ENCODE data around the gene ENOX1.
"Not testable (repeated sequence)": the region's sequence is repeated elsewhere in the genome, so short reads cannot be mapped to it uniquely, and the experiment has no call there.

ENOX1 gene
- 0 to 1.1 (median 0.22) reads per million in 4 experiments for total RNA-seq

DNA sequence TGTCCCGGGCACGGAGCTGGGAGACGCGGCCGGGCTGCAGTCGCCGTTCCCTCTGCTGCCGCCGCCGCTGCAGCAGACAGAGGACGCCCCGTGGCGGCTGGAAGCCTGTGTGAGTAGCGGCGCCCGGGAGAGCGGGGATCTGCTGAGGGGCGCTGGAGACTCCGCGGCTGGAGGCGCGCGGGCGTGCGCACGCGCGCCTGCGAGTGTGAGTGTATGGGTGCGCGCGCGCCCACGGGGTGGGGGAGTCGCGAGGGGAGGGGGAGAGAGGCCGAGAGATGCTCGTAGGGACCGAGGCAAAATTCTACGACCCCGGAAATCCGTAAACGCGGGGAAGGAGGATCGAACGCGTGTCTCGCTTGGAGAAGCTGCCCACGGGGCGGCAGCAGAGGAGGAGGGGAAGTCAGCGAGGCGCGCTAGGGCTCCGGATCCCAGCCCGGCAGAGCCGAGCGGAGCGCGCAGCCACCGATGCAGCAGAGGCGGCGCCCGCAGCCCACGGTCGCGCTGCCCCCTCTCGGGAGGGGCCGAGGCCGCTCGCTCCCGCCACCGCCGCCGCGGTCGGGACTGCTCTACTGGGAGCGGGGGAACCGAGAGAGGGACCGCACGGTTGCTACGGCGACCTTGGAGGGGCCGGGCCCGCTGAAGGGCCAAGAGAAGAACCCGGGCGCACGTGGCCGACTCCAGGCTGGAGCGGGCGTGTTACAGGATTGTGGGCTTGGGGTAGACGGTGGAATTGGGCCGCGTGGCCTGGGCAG, at the start of gene ENOX1:
TSS of gene ENOX1 (minus strand) at position 207 of the 752 bp plus-strand sequence.
- no peak for DNase-seq

DNA sequence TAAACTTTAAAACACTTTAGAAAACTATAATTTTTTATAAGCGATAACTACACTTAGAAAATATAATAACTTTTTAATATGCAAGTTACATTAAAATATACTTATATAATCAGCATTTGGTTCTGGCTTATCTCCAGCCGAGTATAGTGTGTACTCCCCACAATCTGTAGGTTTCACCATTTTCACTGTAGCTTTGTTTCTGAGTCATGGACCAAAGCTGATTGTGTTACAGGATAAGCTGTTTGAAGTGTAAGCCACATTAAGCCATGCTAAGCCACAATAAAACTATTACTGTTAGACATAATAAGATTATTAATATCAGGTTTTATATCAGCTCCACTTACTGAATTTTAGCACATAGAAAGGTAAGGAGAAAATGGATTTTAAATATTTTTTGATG, 48.9 kb upstream of the ENOX1 start:
- DNase-seq, result no peak

DNA sequence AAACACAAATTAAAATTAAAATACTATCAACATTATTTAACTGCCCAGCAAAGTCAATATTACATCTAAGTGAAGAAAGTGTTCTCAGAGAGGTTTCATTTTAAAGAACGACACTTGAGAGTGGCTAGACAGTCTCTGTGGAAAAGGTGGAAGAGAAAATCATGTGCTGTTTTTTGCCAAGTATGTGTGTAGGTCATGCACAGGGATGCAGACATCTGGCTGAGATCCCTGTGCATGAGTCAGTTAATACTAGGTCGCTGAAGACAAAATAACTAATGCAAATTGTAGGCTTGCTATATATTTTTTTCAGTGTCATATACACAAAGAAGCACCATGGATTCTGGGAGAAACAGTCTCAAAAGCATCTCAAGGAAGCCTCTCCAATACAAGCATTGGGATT, 44.3 kb upstream of the ENOX1 start:
- DNase-seq, result no peak

DNA sequence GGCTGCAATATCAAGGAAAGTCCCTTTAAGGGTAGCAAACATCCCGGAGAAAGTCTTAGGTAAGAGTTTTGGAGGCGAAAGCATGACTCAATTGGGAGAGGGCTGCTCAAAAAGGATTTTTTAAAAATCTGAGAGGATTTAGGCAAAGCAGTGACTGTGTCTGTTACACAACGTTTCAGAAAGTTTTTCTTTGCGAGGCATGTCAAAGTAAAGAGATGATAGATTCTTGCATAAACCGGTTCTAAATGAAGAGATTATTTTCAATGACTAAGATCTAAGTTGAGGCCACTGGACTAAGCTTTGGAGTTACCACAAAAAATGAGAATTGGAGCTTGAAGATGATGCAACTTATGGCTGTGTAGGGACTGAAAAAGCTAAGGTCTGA, 43.7 kb upstream of the ENOX1 start:
- no peak for DNase-seq

DNA sequence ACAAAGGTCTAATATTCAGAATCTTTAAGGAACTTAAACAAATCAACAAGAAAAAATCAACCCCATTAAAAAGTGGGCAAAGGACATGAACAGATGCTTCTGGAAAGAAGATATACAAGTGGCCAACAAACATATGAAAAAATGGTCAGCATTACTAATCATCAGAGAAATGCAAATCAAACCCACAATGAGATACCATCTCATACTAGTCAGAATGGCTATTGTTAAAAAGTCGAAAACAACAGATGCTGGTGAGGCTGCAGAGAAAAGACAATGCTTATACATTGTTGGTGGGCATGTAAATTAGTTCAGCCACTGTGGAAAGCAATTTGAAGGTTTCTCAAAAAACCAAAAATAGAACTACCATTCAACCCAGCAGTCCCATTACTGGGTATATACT, 37.9 kb upstream of the ENOX1 start:
- DNase-seq, result not testable (repeated sequence)

DNA sequence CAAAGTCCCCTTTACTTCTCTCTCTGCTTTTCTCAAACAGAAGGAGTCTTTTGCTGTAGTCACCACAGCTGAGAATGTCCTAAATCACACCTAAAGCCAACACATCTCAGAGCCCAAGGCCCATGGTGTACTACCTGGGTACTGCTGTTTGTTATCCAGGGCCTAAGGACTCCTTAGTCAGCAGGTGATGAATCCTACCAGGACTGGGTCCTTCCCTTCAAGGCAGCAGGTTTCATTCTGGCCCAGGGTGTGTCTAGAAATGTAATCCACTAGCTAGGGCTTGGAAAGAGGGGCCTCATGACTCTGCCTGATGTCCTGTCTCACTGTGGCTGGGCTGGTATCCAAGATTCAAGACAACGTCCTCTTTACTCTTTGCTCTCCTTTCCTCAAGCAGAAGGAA, 36.2 kb upstream of the ENOX1 start:
- no peak for DNase-seq

DNA sequence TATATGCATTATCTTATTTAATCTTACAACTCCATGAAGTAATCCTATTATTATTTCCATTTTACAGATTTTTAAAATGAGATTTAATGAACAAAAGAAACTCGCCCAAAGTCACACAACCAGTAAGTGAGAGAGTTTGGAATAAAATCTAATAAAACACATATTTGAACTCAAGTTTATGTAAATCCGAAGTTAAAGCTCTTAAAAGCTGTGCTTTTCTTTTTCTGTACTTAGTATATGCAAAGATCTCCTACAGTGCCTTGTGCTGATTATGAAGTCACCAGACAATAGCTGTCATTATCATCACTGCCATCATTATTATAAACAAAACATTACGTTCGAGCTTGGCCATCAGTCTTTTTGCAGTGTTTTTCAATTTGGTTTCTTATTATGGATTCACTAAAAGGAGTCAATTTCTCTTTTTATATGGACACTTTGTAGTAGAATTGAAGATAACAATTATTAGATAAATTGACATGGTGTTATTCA, 29.7 kb upstream of the ENOX1 start:
- no peak for DNase-seq

DNA sequence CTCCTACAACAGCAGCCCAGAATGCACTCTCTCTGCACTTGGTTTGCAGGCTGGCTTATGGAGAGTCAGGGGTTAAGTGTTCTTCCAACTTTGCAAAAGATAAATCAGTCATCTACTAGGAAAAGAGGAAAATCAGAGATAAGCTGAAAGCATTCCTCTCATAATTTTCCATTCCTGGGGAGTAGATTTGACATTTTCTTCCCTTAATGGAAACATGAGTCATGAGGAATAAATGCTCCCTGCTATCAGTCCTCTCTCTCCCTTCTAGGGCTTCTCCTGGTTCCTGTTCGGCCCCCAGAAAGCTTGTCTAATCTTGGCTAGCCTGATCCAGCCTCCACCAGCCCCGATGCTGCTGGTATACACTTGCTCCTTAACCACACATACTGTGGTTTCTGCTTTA, 28.4 kb upstream of the ENOX1 start:
- DNase-seq, result no peak

DNA sequence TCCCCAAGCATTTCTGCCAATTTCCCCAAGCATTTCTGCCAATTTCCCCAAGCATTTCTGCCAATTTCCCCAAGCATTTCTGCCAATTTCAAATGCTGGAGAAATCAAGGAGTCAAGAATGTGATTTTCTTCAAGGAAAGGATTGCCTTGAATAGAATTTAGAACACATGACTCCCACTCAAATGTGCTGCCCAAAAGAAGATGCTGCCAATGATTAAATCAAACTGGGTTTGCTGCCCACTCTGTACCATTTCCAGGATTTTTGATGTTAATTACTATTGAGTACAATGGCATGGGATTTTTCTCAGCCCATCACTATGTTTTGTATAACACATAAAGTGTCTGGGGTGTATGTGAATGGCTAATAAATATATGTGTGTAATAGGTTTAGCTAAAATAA, 21.9 kb upstream of the ENOX1 start:
- no peak for DNase-seq

DNA sequence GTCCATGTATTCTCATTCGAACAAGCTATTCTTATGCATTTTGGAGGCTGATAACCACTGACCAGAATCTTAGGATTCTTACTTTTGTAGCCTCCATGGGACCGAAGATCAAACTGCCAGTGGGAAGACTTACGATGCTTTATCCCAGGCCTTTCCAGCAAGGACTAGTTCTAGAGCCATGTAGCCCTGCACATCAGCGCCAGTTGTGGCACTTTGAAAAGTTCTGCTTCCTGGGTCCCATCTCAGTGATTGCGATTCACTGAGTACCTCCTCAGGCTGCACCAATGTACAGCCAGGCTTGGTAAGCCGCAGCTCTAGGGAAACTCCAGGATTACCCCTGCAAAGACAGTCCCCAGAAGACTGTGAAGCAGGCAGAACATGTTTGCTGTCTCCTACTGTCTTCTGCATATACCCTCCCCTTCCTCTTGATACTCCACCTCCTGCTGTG, 18.9 kb upstream of the ENOX1 start:
- DNase-seq, result no peak

DNA sequence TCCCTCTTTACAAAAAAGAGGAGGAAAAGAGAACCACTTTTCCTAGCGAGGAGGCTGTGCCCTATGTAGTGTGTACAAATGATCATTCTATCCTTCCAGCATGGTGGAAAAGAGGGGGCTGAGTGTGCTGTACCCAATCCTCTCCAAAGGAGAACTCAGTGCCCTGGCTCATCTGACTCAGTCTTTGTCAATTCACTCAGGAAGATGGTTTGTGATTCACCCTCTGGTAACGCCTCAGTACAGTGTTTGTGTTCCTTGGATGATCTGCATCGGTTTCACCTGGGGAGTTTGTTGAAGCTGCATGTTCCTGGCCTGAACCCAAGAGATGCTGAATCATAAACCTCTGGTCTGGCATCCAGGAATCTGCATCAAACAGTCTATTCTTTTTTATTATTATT, 18.3 kb upstream of the ENOX1 start:
- no peak for DNase-seq

DNA sequence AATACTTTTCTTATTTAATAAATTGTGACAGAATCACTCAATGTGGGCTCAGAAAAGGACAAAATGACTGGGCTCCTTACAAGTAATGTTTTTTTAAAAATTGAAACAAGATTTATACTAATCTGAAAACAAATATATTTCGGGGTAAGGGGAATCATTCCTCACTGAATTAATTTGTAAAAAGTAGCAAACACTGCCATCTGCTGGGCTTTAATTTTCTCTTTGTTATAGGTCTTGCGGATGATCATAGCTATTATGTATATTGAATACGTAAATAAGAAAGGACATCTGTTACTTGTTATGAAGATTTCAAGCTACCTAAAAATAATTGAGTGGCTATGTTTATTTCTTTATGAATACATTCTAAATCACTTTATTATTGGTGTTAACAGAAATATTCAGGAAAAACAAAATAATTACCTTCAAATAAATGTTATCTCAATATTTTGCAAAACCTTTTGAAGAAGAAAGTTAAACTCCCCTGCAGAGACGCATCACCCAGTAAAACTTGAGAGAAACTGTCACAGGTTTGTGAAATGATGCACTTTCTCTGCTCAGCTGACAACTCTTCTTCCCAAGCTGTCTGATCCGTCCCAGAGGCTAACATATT, 17.8 kb upstream of the ENOX1 start:
- DNase-seq, result no peak

DNA sequence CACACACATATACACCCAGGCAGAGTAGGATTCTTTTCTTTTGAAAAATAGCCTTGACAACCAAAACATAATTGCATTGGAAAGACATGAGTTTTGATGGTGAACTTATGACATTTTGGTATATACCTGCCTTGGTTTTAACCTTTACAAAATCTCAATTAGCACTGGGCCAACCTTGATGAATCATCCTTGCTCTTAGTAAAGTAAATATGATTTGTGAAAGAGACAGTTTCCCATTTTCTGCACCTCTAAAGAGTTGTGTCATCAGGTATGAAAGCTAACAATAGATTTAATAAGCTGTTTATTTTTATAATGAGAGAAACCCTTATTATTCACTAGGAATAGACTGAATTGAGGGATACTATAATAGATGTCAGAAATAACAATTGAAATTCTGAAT, 15.7 kb upstream of the ENOX1 start:
- no peak for DNase-seq

DNA sequence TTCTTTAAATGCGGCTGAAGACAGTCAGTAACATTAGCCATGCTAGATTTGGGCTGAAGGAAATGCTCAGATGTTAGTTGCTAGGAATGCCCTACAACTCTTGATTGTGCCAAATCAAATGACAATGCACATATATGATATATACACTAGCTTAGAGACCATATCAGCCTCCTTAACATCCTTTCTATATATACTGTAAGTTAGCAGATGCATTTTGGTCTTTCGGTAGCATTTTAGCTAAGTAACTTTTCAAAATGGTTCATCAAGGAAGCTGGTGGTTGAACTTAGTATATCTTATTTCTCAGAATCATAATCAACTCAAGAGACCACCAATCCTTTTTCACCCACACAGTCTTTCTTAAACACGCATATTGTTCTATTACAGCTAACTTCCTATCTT, 14.1 kb upstream of the ENOX1 start:
- no peak for DNase-seq

DNA sequence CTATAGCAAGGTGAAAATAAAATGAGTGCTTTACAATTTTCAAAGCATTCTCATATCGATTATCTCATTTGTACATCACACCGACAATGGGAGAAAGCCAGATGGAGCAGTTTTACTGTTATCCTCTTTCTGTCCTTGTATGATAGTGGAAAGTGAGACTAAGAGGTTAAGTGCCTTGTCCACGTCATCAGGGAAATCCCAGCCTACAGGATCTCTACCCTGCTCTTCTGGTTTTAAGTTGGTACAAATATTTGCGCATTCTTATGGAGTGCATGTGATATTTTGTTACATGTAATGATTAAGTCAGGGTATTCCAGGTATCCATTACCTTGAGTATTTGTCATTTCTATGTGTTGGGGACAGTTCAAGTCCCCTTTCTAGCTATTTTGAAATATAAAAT, 12.4 kb upstream of the ENOX1 start:
- DNase-seq, result no peak

DNA sequence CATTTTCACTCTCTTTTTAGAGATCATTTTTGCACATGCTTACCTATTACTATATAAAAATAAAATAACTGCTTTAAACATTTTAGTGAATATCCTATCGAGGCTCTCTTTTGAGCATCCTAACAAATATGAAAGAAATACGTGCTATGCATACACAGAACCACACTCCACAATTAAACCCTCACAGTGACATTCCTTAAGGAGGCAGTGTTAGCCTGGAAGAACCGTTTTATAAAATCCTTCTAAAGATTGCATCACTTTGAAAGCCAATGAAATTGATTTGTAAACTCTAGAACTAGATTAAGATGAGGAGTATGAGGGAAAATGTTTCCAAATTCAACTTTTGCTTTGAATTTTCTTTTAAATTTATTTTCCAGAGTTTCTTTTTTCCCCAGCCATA, 11.1 kb upstream of the ENOX1 start:
- no peak for DNase-seq

DNA sequence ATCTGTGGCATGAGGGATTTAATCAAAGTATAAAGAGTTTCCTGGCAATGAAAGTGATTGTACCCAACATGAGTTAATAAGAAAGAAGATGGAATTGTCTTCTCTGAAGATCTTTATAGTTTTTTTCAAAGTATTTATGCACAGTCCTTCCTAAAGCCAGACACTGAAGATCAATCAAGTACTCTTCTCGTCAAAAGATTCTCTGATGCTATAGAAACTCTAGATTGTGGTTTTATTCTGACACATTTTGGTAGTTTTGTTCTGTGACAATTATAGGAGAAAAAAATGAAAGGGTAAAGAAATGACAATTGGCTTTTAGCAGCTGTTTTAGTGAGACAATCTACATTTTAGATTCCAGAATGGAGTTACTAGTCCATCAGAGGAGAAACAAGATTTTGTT, 10.4 kb upstream of the ENOX1 start:
- no peak for DNase-seq

DNA sequence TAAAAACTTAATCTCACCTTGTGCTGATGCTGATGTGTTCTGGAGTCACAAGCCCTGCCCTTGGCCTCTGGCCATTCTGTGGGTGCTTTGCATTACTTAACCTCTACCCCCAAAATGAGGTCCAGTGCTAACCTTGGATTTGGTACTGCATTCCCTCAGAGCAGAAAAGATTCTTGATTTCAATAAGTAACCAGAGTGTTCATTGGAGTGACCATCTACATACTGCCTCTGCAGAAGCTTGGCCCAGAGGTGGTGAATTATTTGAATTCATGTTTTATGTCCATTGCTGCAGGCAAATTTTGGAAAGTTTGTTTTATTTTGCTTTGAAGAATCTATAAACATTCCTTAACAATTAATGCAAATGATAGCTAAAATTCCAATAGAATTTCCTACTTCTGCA, 7.6 kb upstream of the ENOX1 start:
- DNase-seq, result no peak

DNA sequence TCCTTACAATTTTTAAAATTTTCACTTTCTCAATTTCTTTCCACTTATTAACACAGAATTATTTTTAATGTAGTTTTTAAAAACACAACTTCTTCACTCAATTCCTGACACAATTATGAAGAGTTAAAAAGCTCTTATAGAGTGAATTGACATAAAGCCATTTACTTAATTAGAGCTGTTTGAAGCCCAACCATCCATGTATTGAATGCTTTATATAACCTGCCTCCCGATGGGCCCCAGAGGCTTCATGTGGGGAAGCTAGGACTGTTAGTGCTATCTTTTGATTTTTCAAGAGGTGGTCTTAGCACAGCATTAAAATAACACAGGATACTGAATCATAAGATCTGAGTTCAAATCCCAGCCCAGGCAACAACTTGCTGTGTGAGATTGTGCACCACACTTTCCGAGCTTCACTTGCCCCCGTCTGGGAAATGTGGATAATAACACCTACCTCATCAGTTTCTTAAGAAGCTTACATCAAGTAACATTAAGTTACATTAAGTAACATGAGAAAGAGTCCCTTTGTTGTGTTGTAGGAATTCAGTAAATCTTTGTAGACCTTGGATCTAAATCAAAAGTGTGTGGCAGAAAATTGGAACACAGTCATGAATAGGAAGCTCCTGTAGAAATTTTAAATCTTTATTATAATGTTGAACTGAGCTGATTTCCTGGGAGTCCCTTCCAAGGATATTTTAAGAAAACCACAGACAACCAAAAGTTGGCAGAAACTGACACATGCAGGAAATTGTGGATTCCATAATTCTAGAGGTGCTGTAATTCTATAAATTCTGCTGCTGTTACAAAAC, 5.5 kb upstream of the ENOX1 start:
- DNase-seq, result no peak

DNA sequence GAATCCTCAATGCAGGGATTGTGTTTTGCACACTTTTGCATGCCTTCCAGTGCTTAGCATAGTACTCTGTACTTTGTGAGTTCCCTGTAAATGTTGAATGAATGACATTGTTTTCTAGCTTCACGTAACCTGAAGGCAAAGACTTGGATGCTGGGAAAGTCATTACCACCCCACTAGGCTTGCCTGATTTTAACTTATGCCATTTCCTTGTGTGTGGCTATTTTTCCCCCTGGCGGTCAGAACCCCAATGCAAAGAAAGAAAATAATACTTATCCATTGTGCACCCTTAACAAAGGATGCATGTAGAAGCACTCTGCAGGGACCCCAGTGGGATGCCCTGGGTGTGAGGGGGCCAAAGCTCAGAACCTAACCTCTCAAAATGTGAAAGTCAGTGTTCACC, 1.2 kb upstream of the ENOX1 start:
- no peak for DNase-seq

DNA sequence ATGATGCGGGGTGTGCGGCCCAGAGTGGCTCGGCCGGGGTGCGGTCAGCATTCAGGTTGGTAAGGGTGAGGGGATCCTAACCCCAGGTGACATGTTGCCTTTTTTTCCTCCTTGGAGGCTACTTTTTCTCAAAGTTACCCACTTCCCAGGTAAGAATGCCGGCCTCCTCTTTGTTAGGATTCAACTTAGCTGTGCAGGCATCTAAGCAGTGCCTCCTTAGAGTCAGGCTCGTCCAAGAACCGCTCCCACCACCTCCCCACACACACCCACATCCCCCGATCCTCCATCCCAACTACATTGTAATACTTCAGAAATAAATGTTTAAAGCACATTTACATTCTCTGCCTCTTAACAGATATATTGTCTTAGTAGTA, 733 bp upstream of the ENOX1 start:
- DNase-seq, result no peak

DNA sequence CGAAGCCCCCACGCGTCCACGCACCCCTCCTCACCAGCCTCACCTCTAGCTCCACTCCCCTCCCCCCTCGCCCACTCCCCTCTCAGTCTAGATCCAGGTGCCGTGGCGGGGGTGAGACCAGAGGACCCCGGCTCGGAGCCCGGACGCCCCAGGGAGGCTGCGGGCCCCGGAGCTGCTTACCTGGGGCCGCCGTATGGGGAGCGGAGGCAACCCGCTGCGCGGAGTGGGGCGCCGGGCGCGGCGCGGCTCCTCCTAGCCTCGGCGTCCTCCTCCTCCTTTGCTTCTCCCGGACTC, 353 bp downstream of the ENOX1 start:
- no peak for DNase-seq

DNA sequence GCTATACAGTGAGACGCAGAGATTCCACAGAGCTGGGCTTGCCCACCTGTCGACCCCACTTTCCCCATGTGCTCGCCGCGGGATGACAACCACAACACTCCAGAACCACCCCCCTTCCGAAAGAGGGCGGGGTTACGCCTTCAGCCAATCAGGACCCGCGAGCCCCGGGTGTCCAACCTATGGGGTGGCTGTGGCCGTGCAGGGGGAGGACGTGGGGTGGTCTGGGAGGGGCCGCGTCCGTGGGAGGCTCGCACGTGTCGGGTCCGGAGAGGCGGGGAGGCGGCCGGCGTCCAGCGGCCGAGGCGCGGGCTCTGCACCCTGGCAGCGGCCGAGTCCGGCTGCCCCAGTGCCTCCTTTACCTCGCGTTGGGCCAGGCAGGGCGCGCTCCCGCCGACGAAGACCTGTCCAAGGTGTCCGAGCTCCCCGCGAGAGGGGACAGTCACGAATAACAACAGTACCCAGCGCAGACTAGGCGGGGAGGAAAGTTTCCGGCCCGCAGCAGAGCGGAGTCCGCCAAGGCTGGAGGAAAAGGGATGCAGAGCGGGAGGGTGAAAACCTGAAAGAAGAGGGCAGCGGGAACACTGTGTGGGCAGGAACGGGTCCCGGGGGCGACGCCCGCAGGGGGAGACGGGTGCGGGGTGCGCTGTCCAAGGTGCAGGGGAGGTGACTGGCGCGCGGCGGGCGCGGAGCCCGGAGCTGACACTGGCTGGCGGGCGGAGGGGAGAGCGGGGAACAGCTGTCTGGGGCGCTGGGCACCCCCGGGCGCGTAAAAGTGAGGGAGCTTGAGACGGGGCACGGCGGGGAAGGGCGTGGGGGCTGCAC, 911 bp downstream of the ENOX1 start:
- no peak for DNase-seq

Measured in effector CD8-positive, alpha-beta T cell (primary cell).